Stromal cell of bone marrow (primary cell): Measurements from ENCODE around the gene HOXD9.

Experiments used
- DNase-seq: peaks from one replicate; pipeline ENCODE4 v3.0.0-alpha.2; 2012; ENCODE audit warnings: low read depth

HOXD9 gene

DNA sequence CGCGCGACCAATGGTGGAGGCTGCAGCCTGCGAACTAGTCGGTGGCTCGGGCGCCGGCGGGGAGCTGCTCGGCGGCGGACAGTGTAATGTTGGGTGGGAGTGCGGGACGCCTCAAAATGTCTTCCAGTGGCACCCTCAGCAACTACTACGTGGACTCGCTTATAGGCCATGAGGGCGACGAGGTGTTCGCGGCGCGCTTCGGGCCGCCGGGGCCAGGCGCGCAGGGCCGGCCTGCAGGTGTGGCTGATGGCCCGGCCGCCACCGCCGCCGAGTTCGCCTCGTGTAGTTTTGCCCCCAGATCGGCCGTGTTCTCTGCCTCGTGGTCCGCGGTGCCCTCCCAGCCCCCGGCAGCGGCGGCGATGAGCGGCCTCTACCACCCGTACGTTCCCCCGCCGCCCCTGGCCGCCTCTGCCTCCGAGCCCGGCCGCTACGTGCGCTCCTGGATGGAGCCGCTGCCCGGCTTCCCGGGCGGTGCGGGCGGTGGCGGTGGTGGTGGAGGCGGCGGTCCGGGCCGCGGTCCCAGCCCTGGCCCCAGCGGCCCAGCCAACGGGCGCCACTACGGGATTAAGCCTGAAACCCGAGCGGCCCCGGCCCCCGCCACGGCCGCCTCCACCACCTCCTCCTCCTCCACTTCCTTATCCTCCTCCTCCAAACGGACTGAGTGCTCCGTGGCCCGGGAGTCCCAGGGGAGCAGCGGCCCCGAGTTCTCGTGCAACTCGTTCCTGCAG lies at the start of gene HOXD9:
TSS of gene HOXD9 (plus strand) at position 37 of the 728 bp plus-strand sequence. CDS start at position 87, 50 bp downstream.
- DNase-seq = no peak

DNA sequence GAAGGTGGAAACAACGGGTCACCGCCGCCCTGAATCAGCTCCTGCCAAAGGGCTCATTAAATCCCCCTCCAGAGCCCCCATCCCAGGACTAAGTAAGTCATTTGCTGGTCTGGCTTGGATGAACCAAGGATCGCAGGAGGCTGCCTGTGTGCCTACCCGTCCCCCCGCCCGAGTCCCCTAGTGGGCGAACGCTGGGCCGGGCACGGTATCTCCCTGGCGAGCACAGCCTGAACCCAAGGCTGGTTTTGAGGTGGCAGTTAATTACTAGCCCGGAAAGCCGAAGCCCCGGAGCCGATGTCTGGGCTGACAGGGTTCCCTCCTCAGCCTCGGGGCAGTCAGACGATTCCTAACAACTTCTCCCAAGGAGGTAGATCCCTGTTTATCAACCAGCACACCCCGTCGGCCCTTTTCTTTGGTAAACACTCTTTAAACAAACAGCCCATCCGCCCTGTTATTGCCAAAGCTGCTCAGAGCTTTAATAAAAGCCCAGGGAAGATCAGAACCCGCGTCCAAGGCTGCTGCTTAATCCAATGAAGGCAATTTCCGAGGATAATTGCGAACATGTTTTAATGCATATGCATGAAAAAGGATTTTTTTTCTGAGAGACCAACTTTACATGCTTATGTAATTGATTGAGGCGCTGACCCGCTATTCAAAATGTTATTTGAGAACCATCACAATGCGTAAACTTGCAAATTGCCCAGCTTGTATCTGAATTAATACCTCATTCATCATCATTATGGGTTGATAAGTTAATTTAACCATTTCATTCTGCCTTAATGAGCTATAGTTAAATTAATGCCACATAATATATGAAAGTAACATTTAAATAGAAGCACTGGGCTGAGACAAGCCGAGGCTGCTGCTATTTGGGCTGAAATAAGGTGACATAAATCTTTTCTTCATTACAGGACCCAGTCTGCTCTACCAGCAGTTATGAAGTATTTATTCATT lies 49.3 kb upstream of the HOXD9 start:
- DNase-seq = no peak

DNA sequence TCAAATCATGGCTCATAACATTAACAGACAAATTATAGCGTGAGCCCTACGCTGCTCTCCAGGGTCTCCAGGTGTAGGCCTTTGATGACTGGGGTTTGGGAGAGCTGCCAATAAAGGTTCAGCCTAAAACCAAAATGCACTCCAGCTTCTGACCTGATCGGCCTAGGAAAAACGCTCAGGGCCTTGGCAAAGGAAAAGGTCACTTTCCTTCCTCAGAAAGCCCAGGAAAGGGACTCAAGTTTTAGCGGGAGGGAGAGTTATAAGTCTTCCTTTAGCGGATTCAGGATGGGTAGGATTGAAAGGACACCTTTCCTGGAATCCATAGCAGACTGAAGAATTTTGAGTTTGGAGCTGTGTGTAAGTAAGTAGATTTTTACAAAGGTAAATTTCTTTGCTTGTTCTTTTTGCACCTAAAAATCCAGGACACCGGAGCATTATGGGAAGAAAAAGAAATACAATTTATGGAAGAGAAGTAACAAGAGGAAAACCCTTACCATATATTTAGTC lies 47.5 kb upstream of the HOXD9 start:
- no peak for DNase-seq

- DNase-seq = no peak
These were observed 47.0 kb upstream of the HOXD9 start for GRCh38 chr2:176075481-176075880.

- no peak for DNase-seq
These were observed 46.5 kb upstream of the HOXD9 start for GRCh38 chr2:176076063-176076462.

GRCh38 chr2:176076796-176077195 lies 45.7 kb upstream of the HOXD9 start:
- no peak for DNase-seq

DNA sequence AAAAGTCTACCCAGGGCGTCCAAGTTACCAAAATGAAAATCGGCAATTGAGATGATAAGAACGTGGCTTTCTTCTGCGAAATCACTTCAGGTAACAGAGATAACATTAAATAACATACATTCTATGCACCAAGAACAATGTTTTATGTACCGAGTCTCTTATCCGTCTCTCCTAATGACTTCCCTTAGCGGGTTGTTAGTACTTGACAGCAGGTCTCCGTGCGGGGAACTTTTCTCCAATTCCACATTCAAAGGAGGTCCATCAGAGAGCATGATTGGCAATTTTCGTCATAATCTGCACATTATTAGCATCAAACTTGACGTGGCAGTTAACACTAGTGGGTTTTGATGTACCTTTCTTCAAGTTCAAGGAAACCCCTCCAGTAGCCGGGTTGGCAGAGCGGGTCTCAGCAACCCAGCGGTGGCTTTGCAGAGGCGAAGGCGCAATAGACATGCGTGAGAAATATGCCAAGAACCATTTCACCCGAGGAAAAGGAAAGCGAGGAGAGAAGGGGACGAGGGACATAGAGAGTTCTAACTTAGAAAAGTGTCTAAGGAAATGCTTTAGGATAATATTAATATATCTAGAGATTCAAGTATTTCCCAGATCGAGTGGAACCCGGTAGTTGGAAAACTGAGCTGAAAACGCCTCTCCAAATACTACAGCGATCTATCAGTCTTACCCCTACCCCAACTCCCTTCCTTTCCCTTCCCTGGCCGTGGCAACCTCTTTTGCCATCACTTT lies 43.8 kb upstream of the HOXD9 start:
- DNase-seq = no peak

DNA sequence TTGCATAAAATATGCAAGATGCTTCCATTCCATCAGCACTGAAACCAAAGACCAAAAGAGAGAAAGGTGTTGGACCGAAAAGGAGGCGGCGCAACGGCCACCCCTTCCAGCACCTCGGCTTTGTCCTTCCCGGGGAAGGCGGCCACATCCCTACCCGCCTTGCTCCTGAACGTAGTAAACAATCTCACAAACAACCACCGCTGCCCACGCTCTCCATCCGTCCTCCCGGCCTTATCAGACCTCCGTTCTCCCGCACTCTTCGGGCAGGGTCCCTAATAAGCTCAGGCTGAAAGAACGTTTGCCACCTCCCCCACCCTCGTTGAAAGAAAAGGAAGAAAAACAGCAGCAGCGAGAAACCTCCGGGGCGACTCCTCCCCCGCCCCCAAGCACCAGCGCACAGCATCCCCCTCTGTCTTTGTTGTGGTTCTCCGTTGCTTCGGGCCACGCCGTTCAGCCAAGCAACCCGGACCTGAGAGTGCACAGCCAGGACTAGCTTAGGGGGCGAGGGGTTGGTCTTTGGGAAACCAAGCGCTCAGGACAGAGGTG lies 43.2 kb upstream of the HOXD9 start:
- no peak for DNase-seq

GRCh38 chr2:176079831-176080539 lies 42.5 kb upstream of the HOXD9 start:
- no peak for DNase-seq

- no peak for DNase-seq
These were observed 41.8 kb upstream of the HOXD9 start for GRCh38 chr2:176080540-176081375.

DNA sequence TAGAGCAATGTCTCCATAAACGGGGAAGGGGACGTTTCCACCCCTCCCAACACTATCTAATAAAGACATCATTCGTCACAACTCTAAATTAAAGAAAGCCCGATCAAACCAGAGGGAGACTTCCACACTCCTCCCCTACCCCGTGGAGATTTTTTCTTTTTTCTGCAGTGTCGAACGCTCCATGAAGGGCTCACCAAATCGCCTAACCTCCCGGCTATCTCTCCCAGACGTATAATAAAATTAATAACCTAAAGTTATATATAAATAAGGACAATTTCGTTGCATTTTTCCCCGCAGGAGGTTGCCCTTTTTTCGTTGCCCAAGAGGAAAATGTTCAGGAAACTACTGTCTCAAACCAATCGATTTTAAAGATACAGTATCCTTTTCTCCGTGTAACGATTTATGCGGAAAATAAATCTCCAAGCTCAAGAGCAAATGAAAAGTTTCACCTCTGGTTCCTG lies 41.1 kb upstream of the HOXD9 start:
- DNase-seq = no peak

DNA sequence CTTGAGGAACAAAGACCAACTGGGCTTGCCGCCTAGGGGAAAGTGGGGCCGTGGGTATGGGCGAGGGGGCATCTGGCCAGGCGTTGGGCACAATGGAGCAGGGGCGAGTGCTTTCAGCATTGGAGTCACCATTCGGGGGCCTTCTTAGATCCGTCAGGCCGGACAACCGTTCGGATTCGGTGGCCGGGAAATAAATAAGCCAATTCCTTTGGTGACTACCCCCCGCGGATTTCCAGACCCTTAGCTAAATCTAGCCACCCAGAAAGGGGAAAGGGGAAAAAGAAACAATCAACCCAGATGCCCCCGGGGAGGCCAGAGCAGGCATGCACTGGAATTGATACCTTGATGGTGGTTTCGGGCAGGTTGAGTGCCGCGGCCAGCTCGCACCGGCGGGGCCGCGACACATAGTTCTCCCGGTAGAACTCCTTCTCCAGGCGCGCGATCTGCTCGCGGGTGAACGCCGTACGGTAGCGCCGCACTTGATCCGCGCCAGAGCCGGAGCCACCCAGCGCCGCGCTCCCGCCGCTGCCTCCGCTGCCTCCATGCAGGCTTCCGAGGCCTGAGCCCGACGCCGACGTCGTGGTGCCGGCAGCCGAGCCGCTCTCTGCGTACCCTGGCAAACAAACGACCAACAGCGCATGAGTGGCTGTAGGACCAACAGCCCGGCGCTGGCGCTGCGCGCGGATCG lies 40.5 kb upstream of the HOXD9 start:
- DNase-seq = no peak

- no peak for DNase-seq
These were observed 40.0 kb upstream of the HOXD9 start for GRCh38 chr2:176082525-176082823.

DNA sequence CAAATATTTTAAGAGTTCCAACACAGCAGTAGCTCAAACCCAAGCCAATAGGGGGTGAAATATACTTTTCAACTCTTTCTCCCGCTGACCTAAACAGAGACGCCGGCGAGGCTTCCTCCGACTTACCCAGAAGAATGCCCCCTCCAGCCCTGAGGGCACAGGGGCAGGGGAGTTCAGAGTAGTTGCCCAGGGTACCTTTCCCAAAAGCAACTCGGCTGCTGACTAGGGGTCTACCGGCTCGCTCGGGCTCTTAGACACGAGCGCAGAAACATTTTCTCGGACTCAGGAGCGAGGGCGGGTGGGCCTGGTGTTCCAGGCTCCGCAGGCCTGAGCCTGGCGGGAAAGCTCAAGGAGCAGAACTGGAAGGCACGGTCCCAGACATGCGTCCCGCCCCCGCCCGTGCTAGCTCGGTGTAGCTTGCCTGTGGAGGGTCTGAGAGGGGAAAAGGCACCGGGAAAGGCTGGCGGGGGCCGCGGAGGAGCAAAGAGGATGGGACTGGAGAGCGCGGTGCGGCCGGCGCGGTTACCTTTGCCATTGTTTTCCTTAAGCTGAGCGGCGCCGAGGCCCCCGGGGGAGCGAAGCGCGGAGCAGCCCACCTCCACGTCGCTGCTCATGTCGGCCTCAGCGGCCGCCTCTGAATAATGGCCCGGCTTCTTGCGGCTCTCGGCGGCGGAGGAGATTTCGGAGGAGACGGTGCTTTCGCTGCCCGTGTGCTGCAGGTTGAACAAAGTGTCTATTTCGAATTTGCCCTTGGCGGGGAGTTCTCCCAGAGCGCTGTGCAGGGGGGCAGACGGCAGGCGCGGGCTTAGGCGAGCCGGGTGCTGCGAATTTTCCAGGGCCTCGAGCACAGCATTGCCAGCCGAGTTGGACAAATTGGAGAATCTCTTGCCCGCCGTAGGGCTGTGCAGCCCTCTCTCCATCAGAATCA lies 39.4 kb upstream of the HOXD9 start:
- DNase-seq = no peak

GRCh38 chr2:176083796-176084261 lies 38.7 kb upstream of the HOXD9 start, which contains the start of gene EVX2:
TSS of gene EVX2 (minus strand) at chr2:176083962. CDS start at chr2:176083776, 186 bp downstream.
- DNase-seq = no peak

- no peak for DNase-seq
These were observed 37.9 kb upstream of the HOXD9 start for GRCh38 chr2:176084611-176085119.

DNA sequence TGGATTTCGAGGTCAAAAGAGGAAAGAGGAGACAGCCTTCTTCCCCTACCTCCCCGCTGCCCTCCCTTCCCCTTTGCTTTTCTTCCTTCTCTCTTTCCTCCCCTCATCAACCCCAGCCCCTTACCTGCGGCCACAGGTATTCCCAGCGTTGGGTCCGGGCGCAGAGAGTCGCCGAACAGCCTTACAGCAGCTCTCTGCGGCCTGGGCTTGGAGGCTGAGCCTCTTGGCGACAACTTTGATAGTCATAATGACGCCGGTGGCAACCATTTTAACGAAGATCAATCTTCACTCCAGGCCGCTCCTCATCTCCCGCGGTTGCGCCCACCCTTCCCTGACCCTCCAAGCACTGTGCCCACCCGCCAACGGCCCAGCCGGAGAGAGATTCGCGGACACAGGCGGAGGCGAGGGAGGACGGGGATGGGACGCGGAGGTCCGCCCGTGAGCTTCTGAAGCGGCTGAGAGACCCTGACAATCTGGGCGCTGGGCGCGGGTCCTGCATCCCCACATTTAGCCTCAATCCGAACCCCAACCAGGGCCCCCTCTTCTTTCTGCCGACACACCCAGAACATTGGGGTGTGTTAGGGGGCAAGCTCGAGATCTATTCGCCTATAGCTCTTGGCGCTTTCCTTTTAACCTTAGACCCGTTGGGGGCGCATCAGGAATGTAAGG lies 37.3 kb upstream of the HOXD9 start:
- no peak for DNase-seq
